K562 (cell line): ENCODE measurements around the gene SLC1A2. TPM values are rescaled to one million over a fixed set of nuclear protein-coding genes. Genes with fewer than 3 reads are reported as not detected.

Source experiments
- BRF1 ChIP-seq: IDR thresholded peaks from 3 replicates; pipeline ENCODE4 v1.6.1; 2011; ENCODE audit warnings: borderline replicate concordance, mild to moderate bottlenecking; ENCODE audit not compliant: insufficient read length; ENCODE audit errors: extremely low read depth
- CLOCK ChIP-seq: fragments of 250-450 bp; sonication (Bioruptor Pico); IDR thresholded peaks from 2 replicates; pipeline ENCODE4 v1.4.0; 2020; ENCODE audit warnings: mild to moderate bottlenecking, moderate library complexity, borderline replicate concordance
- MEIS2 ChIP-seq: fragments of 450-650 bp; IDR thresholded peaks from 2 replicates; pipeline ENCODE4 v1.6.1; 2014; ENCODE audit warnings: mild to moderate bottlenecking; ENCODE audit not compliant: partially characterized antibody
- MXD1 ChIP-seq: fragments of 250-450 bp; sonication (Bioruptor Pico); IDR thresholded peaks from 2 replicates; pipeline ENCODE4 v1.8.0; 2021; ENCODE audit warnings: borderline replicate concordance, mild to moderate bottlenecking, moderate library complexity; ENCODE audit not compliant: poor library complexity, severe bottlenecking
- MYNN ChIP-seq, 2 experiments: sonication (generic); formaldehyde crosslinking in 1 of 2; IDR thresholded peaks; 2 replicates each; pipeline versions ENCODE4 v1.5.0 to v1.6.1; 2016 to 2020; ENCODE audit warnings: antibody characterized with exemption in 1 of 2, missing genetic modification reagents in 1 of 2
- PRMT5 ChIP-seq: sonication (generic); formaldehyde crosslinking; IDR thresholded peaks from 2 replicates; pipeline ENCODE4 v1.5.0; 2020; ENCODE audit warnings: missing genetic modification reagents
- RREB1 ChIP-seq: fragments of 250-450 bp; sonication (Bioruptor Pico); IDR thresholded peaks from 2 replicates; pipeline ENCODE4 v1.4.0; 2020
- SNIP1 ChIP-seq: fragments of 450-650 bp; IDR thresholded peaks from 2 replicates; pipeline ENCODE4 v1.7.1; 2017; ENCODE audit warnings: low read depth, mild to moderate bottlenecking
- TAL1 ChIP-seq: fragments of 450-650 bp; IDR thresholded peaks from 2 replicates; pipeline ENCODE4 v1.6.1; 2016; ENCODE audit warnings: mild to moderate bottlenecking
- TEAD1 ChIP-seq, 2 experiments: fragments of 450-650 bp in 1 of 2; sonication (generic) in 1 of 2; formaldehyde crosslinking; IDR thresholded peaks; 2 replicates each; pipeline versions ENCODE4 v1.4.0 to v1.8.0; 2020 to 2022; ENCODE audit warnings: mild to moderate bottlenecking in 2 of 2, missing genetic modification reagents in 1 of 2
- ZBTB9 ChIP-seq: fragments of 450-650 bp; formaldehyde crosslinking; IDR thresholded peaks from 2 replicates; pipeline ENCODE4 v1.4.0; 2020; ENCODE audit warnings: mild to moderate bottlenecking, moderate library complexity
- ZNF77 ChIP-seq: fragments of 250-450 bp; sonication (Bioruptor Pico); IDR thresholded peaks from 2 replicates; pipeline ENCODE4 v1.5.0; 2020
- polyA plus RNA-seq, 8 experiments: library from polyadenylated mRNA; depleted of rRNA in 4 of 8; stranded (reverse) in 5 of 8; unstranded in 3 of 8; fragments of >200 nt; fragmentation: Nextera tagmentation in 2 of 8; fragmentation: Illumina TruSeq in 1 of 8; extraction: Ambion mirVana in 2 of 8; extraction: Trizol in 1 of 8; gene quantifications; 2 replicates each; pipeline versions ENCODE4 v1.2.1 to v1.2.3, GENCODE V29; 2011 to 2014; ENCODE audit warnings: inconsistent platforms in 1 of 8, missing spikeins in 1 of 8
- total RNA-seq, 7 experiments: library from RNA; depleted of rRNA in 6 of 7; stranded (reverse); fragments of >200 nt in 6 of 7; fragmentation: Illumina TruSeq in 2 of 7; extraction: Trizol in 2 of 7; gene quantifications; 2 replicates each; pipeline versions ENCODE4 v1.2.1 to v1.2.3, GENCODE V29; 2011 to 2021; ENCODE audit warnings: low replicate concordance in 1 of 7

SLC1A2 gene
- total and polyA plus RNA-seq, 9 of the 15 experiments (the other 6 are each of a cell fraction or from before 2014, with no cell fraction given) = 0.03 to 0.07 (median 0.04) TPM; not detected in 5

GRCh38 chr11:35282221-35282882, 137.0 kb downstream of the SLC1A2 start (continued):
- TF ChIP-seq CLOCK (CRISPR knock-in tag) = no peak
- no peak for TF ChIP-seq PRMT5 (CRISPR knock-in tag)
- 0 out of 2 replicates have a peak, but pooled peaks have one; percentile 7 for TF ChIP-seq TAL1
- no peak for TF ChIP-seq ZBTB9 (CRISPR knock-in tag)
- TF ChIP-seq SNIP1 = no peak
- TF ChIP-seq ZNF77 (CRISPR knock-in tag) = no peak
- 0 out of 4 replicates have a peak, but pooled peaks of 1 of the 2 experiments have one; percentile 43 for TF ChIP-seq TEAD1 (CRISPR knock-in tag; IDR thresholded peaks at IDR 0.05)
- no peak for TF ChIP-seq RREB1 (CRISPR knock-in tag)
- TF ChIP-seq MXD1 (CRISPR knock-in tag) = no peak
- TF ChIP-seq MYNN (IDR thresholded peaks at IDR 0.05) = no peak
- TF ChIP-seq MYNN (CRISPR knock-in tag; IDR thresholded peaks at IDR 0.05) = no peak
- TF ChIP-seq MEIS2 = peak; percentile 52
- no peak for TF ChIP-seq BRF1
- TF ChIP-seq, all 486 proteins: peak for 14
